ENCODE results near the gene CRTC3. TPM values are rescaled to one million over a fixed set of nuclear protein-coding genes. Genes with fewer than 3 reads are reported as not detected.
"Not testable (repeated sequence)": the region's sequence is repeated elsewhere in the genome, so short reads cannot be mapped to it uniquely, and the experiment has no call there.

The CRTC3 gene
- total RNA-seq, 2 experiments from 2014 or later = 27.1 to 28.7 TPM

DNA sequence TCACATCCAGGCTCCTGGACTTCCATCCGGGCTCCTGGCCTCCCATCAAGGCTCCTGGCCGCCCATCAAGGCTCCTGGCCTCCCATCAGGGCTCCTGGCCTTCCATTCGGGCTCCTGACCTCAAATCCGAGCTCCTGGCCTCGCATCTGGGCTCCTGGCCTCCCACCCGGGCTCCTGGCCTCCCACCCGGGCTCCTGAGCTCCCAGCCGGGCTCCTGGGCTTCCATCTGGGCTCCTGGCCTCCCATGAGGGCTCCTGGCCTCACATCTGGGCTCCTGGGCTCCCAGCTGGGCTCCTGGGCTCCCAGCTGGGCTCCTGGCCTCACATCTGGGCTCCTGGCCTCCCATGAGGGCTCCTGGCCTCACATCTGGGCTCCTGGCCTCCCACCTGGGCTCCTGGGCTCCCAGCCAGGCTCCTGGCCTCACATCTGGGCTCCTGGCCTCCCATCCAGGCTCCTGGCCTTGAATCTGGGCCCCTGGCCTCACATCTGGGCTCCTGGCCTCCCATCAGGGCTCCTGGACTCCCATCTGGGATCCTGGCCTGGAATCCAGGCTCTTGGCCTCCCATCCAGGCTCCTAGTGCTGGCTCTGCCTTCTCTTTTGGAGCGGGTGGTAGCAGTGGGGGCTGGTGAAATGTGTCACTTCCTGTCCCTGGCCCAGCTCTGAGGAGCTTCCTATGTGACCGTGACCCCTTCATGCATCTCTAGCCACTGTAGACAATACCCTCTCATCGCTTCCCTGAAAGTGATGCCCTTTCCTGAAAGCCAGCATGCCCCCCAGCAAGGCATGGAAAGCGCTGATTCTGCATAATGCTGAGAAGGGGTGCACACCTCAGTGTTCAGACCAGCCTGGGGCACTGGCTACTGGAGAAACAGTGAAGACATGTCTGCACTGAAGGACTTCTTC is 124.8 kb downstream of the CRTC3 start:
- ATAC-seq (peak; percentile 69), DNase-seq (peak; percentile 57)
- intact Hi-C loops (cut with micrococcal nuclease) = no loop called here
- TF ChIP-seq, protein P1, sequence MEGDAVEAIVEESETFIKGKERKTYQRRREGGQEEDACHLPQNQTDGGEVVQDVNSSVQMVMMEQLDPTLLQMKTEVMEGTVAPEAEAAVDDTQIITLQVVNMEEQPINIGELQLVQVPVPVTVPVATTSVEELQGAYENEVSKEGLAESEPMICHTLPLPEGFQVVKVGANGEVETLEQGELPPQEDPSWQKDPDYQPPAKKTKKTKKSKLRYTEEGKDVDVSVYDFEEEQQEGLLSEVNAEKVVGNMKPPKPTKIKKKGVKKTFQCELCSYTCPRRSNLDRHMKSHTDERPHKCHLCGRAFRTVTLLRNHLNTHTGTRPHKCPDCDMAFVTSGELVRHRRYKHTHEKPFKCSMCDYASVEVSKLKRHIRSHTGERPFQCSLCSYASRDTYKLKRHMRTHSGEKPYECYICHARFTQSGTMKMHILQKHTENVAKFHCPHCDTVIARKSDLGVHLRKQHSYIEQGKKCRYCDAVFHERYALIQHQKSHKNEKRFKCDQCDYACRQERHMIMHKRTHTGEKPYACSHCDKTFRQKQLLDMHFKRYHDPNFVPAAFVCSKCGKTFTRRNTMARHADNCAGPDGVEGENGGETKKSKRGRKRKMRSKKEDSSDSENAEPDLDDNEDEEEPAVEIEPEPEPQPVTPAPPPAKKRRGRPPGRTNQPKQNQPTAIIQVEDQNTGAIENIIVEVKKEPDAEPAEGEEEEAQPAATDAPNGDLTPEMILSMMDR (IDR thresholded peaks at IDR 0.05) = no peak
- Mint-ChIP-seq H3K27ac (no peak overlapping the region), H3K4me1 (ENCODE audit: low read depth) (peaks cover 48% of the 10 kb centered on the region), H3K27me3 (peaks cover 13% of the 10 kb centered on the region), H3K36me3 (ENCODE audit: low read depth) (no peaks in the 10 kb centered on the region), H3K9me3 (no peaks in the 10 kb centered on the region), H3K4me3 (no peak overlapping the region)
- ChIA-PET CTCF (interaction anchor here (0.8 to 2.7 kb wide), 5 partner anchors 16 to 334 kb away, joined by 3 to 9 read pairs (median 3); no protein-coding TSS in a partner anchor), POLR2A (no interaction called here)

DNA sequence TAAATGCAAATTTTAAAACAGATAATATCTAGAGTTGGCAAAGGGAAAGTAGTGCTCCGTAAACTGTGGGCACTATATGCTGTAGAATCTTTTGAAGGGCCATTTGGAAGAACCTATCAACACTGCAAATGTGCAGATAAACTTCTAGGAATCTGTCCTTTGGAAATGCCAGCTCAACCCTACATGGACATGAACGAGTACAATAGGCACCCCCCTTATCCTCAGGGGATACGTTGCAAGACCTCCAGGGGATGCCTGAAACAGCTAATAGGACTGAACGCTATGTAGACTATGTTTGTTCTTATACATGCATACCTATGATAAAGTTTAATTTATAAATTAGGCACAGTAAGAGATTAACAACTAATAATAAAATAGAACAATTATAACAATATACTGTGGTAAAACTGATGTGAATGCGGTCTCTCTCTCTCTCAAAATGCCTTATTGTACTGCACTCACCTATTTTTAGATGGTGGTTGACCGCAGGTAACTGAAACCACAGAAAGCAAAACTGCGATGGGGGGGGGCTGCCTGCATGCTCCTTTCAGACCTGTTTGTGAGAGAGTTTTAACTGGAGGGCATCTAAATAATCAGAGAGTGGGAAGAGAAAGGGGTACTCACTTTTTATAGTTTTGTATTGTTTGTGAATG is 127.9 kb downstream of the CRTC3 start:
- H3K9me3 Mint-ChIP-seq; intact Hi-C loops (cut with micrococcal nuclease); H3K36me3 Mint-ChIP-seq (ENCODE audit: low read depth): not testable (repeated sequence)
- peaks cover 13% of the 10 kb centered on the region for H3K27me3 Mint-ChIP-seq
- peak overlapping the region; percentile 53 for H3K27ac Mint-ChIP-seq
- DNase-seq (peak; percentile 79), ATAC-seq (peak; percentile 18)
- ChIA-PET CTCF (interaction anchor here (3.4 kb wide), 1 partner anchor 9 kb away, joined by 11 read pairs; no protein-coding TSS in a partner anchor), POLR2A (interaction anchor here (1.3 kb wide), 1 partner anchor 8 kb away, joined by 3 read pairs; no protein-coding TSS in a partner anchor)
- H3K4me1 Mint-ChIP-seq (ENCODE audit: low read depth) = peaks cover 64% of the 10 kb centered on the region
- H3K4me3 Mint-ChIP-seq = peak overlapping the region; percentile 41

DNA sequence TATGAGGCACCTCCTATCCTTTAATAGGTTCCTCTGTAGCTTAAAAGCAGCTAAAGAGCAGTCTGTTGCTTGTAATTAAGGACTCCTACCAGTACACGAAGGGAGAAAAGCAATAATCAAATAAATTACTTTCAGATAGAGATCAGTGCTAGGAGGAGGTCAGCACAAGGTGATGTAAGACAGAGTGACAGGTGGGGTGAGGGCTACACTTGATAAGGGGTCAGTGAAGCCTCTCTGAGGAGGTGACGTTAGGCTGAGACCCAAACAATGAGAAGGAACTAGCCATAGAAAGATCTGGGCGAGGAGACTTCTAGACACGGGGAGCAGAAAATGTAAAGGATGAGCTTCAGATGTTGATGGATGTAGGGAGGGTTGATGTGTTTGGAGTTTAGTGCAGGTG is 129.8 kb downstream of the CRTC3 start:
- no peak overlapping the region for H3K4me3 Mint-ChIP-seq
- POLR2A ChIA-PET = interaction anchor here (1.0 to 2.4 kb wide), 4 partner anchors 13 to 95 kb away, joined by 3 to 7 read pairs (median 3); no protein-coding TSS in a partner anchor

DNA sequence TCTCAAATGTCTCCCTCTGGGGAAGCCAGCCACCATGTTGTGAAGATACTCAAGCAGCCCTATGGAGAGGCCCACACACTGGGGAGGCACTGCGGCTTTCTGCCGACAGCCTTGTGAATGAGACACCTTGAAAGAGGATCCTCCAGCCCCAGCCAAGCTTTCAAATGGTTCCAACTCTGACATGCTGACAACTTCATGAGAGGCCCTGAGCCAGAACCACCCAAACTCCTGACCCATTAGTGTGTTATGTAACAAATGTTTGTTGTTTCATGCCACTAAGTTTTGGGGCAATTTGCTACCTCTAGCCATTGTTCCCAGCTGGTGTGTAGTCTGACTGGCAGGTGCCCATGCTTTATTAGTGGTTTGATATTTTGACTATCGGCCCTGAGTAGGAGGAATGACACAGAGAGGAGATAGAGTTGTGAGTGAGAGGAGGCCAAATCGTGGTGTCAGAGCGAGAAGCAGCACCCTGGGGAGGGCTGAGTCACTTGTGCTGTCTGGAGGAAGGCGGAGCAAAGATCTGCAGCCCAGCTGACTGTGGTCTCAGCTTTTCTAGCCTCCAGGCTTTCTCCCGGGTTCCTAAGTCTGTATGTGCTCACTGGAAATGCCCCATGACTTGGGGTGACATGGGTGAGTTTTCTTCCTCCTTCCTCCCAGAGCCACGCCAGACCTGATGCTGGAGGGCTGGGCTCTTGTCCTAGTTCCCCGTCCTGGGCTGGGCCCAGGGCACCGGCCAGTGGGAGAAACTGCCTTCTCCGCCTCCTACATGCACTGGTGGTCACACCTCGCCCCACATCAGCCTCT is 130.7 kb downstream of the CRTC3 start:
- TF ChIP-seq, protein P1 (IDR thresholded peaks at IDR 0.05) = no peak
- H3K4me3 Mint-ChIP-seq = peak overlapping the region; percentile 56
- ATAC-seq (peak; percentile 89), DNase-seq (peak; percentile 90)
- peaks cover 23% of the 10 kb centered on the region for H3K27me3 Mint-ChIP-seq
- peaks cover 68% of the 10 kb centered on the region for H3K4me1 Mint-ChIP-seq (ENCODE audit: low read depth)
- POLR2A ChIA-PET = interaction anchor here (0.7 to 2.4 kb wide), 5 partner anchors 12 to 96 kb away, joined by 3 to 7 read pairs (median 3); no protein-coding TSS in a partner anchor
- peak overlapping the region; percentile 67 for H3K27ac Mint-ChIP-seq
- intact Hi-C loops (cut with micrococcal nuclease) = no loop called here
- CTCF ChIA-PET = interaction anchor here (0.9 to 3.1 kb wide), 3 partner anchors 10 to 26 kb away, joined by 4 to 10 read pairs (median 5); no protein-coding TSS in a partner anchor
- H3K36me3 Mint-ChIP-seq (ENCODE audit: low read depth) = peaks cover 2% of the 10 kb centered on the region
- peaks cover 2% of the 10 kb centered on the region for H3K9me3 Mint-ChIP-seq

More for the DNA sequence above, 129.8 kb downstream of the CRTC3 start:
- no peak for DNase-seq
- Mint-ChIP-seq H3K9me3 (peaks cover 2% of the 10 kb centered on the region), H3K36me3 (ENCODE audit: low read depth) (peaks cover 2% of the 10 kb centered on the region), H3K27me3 (peaks cover 26% of the 10 kb centered on the region), H3K27ac (no peak overlapping the region), H3K4me1 (ENCODE audit: low read depth) (peaks cover 71% of the 10 kb centered on the region)
- TF ChIP-seq, protein P1 (IDR thresholded peaks at IDR 0.05) = no peak
- intact Hi-C loops (cut with micrococcal nuclease) = no loop called here
- ATAC-seq = no peak
- CTCF ChIA-PET = interaction anchor here (0.9 to 3.1 kb wide), 4 partner anchors 9 to 227 kb away, joined by 3 to 10 read pairs (median 5); partner anchors contain the start of gene BLM

DNA sequence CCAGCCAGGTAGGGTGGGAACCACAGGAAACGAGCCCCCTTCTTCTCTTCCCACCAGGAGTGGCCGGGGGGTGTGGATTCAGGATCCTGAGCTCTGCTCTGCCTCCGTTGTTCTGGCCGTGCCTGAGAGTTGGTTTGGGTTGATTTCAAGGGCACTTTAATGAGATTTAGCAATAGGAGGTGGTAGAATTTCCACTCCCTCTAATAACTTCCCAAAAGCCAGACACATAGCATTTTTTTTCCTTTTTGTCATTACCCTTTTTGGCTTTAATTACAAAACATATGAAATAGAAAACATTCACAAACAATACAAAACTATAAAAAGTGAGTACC is 131.2 kb downstream of the CRTC3 start:
- Mint-ChIP-seq H3K27ac (peak overlapping the region; percentile 67), H3K4me3 (peak overlapping the region; percentile 56), H3K27me3 (peaks cover 22% of the 10 kb centered on the region), H3K4me1 (ENCODE audit: low read depth) (peaks cover 71% of the 10 kb centered on the region)
- H3K36me3 Mint-ChIP-seq (ENCODE audit: low read depth); intact Hi-C loops (cut with micrococcal nuclease); H3K9me3 Mint-ChIP-seq; DNase-seq: not testable (repeated sequence)
- ChIA-PET CTCF (interaction anchor here (0.9 to 3.1 kb wide), 2 partner anchors 11 to 13 kb away, joined by 4 to 10 read pairs; no protein-coding TSS in a partner anchor), POLR2A (interaction anchor here (2.4 kb wide), 1 partner anchor 26 kb away, joined by 7 read pairs; no protein-coding TSS in a partner anchor)
- ATAC-seq = peak; percentile 3

DNA sequence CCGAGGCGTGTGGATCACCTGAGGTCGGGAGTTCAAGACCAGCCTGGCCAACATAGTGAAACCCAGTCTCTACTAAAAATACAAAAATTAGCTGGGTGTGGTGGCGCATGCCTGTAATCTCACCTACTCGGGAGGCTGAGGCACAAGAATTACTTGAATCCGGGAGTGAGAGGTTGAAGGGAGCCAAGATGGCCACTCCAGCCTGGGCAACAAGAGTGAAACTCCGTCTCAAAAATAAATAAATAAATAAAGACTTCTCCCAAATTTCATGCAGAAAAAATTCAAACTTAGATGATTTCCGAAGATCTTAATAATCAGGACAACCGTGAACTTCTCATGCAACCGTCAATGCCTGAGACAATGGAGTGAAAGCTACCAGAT is 134.3 kb downstream of the CRTC3 start:
- H3K9me3 Mint-ChIP-seq; H3K27ac Mint-ChIP-seq; intact Hi-C loops (cut with micrococcal nuclease); ATAC-seq; DNase-seq; H3K36me3 Mint-ChIP-seq (ENCODE audit: low read depth); CTCF ChIA-PET: not testable (repeated sequence)
- Mint-ChIP-seq H3K4me3 (peak overlapping the region; percentile 75), H3K4me1 (ENCODE audit: low read depth) (peaks cover 57% of the 10 kb centered on the region), H3K27me3 (peaks cover 21% of the 10 kb centered on the region)
- POLR2A ChIA-PET = interaction anchor here (0.6 to 5.4 kb wide), 4 partner anchors 13 to 92 kb away, joined by 3 to 25 read pairs (median 13); partner anchors contain the start of gene BLM

All from activated CD8-positive, alpha-beta T cell treated with anti-CD3 and anti-CD28 coated beads for 36 hours (primary cell).